Peyer's patch (tissue), 4 donors: ENCODE measurements around the gene CRISP3. TPM values are rescaled to one million over a fixed set of nuclear protein-coding genes. Genes with fewer than 3 reads are reported as not detected.
"Not testable (repeated sequence)": the region's sequence is repeated elsewhere in the genome, so short reads cannot be mapped to it uniquely, and the experiment has no call there.

Experiments
- DNase-seq, 3 donors: peaks; one replicate each; pipeline ENCODE4 v3.0.0-alpha.2; 2017 to 2019
- H3K27ac ChIP-seq, 4 donors: fragments of 200-600 bp; sonication (generic); one replicate each; pipeline ENCODE4 v1.5.1; 2016 to 2019
- H3K27me3 ChIP-seq, 2 donors: fragments of 200-600 bp; sonication (generic); one replicate each; pipeline ENCODE4 v1.5.1; 2019
- H3K36me3 ChIP-seq, 3 donors: fragments of 200-600 bp; sonication (generic); one replicate each; pipeline ENCODE4 v1.5.1; 2016 to 2019
- H3K4me1 ChIP-seq, 4 donors: fragments of 200-600 bp; sonication (generic); one replicate each; pipeline ENCODE4 v1.5.1; 2016 to 2019
- H3K4me3 ChIP-seq, 4 donors: fragments of 200-600 bp; sonication (generic); 1 replicate in 3 of 4; 2 replicates in 1 of 4; pipeline ENCODE4 v1.5.1; 2016 to 2019; ENCODE audit warnings: mild to moderate bottlenecking in 1 of 4
- H3K9me3 ChIP-seq, 4 donors: fragments of 200-600 bp; sonication (generic); one replicate each; pipeline ENCODE4 v1.5.1; 2016 to 2019; ENCODE audit warnings: mild to moderate bottlenecking in 1 of 4
- CTCF ChIP-seq, 6 experiments: fragments of 450-650 bp in 4 of 6; fragments of 200-600 bp in 2 of 6; sonication (generic) in 1 of 6; IDR thresholded peaks; one replicate each; pipeline ENCODE4 v1.5.1; 2017 to 2019; ENCODE audit warnings: antibody characterized with exemption in 6 of 6, mild to moderate bottlenecking in 3 of 6, moderate library complexity in 1 of 6
- POLR2A ChIP-seq, 2 donors: fragments of 450-650 bp; IDR thresholded peaks; one replicate each; pipeline ENCODE4 v1.5.1; 2017; ENCODE audit warnings: antibody characterized with exemption in 2 of 2, mild to moderate bottlenecking in 2 of 2, moderate library complexity in 2 of 2
- total RNA-seq, 4 donors: library from RNA; depleted of rRNA; stranded (reverse); fragments of >200 nt; gene quantifications; one replicate each; pipeline ENCODE4 v1.1.0, GENCODE V29; 2016

CRISP3 gene
- total RNA-seq, 4 donors from 2014 or later: not detected

GRCh38 chr6:49739423-49739822 is 4.8 kb downstream of the CRISP3 start:
- Histone ChIP-seq H3K36me3 (no peaks in the 10 kb centered on the region), H3K27me3 (no peaks in the 10 kb centered on the region), H3K4me1 (no peaks in the 10 kb centered on the region), H3K27ac (no peak overlapping the region), H3K9me3 (no peaks in the 10 kb centered on the region), H3K4me3 (no peak overlapping the region)
- TF ChIP-seq CTCF (IDR thresholded peaks at IDR 0.05): no peak
- TF ChIP-seq POLR2A (IDR thresholded peaks at IDR 0.05): no peak
- no peak for DNase-seq

- H3K27ac ChIP-seq: no peak overlapping the region
- H3K27me3 ChIP-seq: no peaks in the 10 kb centered on the region
- no peaks in the 10 kb centered on the region for H3K4me1 ChIP-seq
- DNase-seq: no peak
- H3K4me3 ChIP-seq: no peak overlapping the region
- TF ChIP-seq CTCF (IDR thresholded peaks at IDR 0.05): no peak
- TF ChIP-seq POLR2A (IDR thresholded peaks at IDR 0.05): no peak
- H3K36me3 ChIP-seq: no peaks in the 10 kb centered on the region
- no peaks in the 10 kb centered on the region for H3K9me3 ChIP-seq
These were observed 8.1 kb downstream of the CRISP3 start for GRCh38 chr6:49736017-49736508.

- Histone ChIP-seq H3K27me3 (no peaks in the 10 kb centered on the region), H3K9me3 (no peaks in the 10 kb centered on the region), H3K4me3 (no peak overlapping the region), H3K4me1 (no peaks in the 10 kb centered on the region), H3K36me3 (no peaks in the 10 kb centered on the region), H3K27ac (no peak overlapping the region)
- TF ChIP-seq CTCF (IDR thresholded peaks at IDR 0.05) (no peak), POLR2A (IDR thresholded peaks at IDR 0.05) (no peak)
- no peak for DNase-seq
These were observed 10.5 kb downstream of the CRISP3 start for GRCh38 chr6:49733680-49734079.

- Histone ChIP-seq H3K9me3 (no peaks in the 10 kb centered on the region), H3K27ac (no peak overlapping the region)
- TF ChIP-seq POLR2A (IDR thresholded peaks at IDR 0.05): no peak
- TF ChIP-seq CTCF (IDR thresholded peaks at IDR 0.05): no peak
These were observed 11.4 kb downstream of the CRISP3 start for GRCh38 chr6:49732781-49733180.

GRCh38 chr6:49730251-49730650 is 13.9 kb downstream of the CRISP3 start:
- Histone ChIP-seq H3K9me3 (no peaks in the 10 kb centered on the region), H3K36me3 (no peaks in the 10 kb centered on the region), H3K4me3 (no peak overlapping the region), H3K27me3 (no peaks in the 10 kb centered on the region), H3K27ac (no peak overlapping the region), H3K4me1 (no peaks in the 10 kb centered on the region)
- TF ChIP-seq CTCF (IDR thresholded peaks at IDR 0.05): no peak
- TF ChIP-seq POLR2A (IDR thresholded peaks at IDR 0.05): no peak
- no peak for DNase-seq

More at GRCh38 chr6:49732781-49733180, 11.4 kb downstream of the CRISP3 start:
- H3K4me1 ChIP-seq: no peaks in the 10 kb centered on the region
- no peaks in the 10 kb centered on the region for H3K36me3 ChIP-seq
- H3K27me3 ChIP-seq: no peaks in the 10 kb centered on the region
- no peak for DNase-seq
- no peak overlapping the region for H3K4me3 ChIP-seq

GRCh38 chr6:49723917-49724316 is 20.3 kb downstream of the CRISP3 start:
- not testable (repeated sequence) for H3K4me3 ChIP-seq

More at GRCh38 chr6:49723917-49724316, 20.3 kb downstream of the CRISP3 start:
- DNase-seq, H3K9me3 ChIP-seq, H3K27ac ChIP-seq, H3K4me1 ChIP-seq, H3K27me3 ChIP-seq, H3K36me3 ChIP-seq: not testable (repeated sequence)
